GM18951 (cell line): Measurements from ENCODE around the gene IRF1.

Experiments used
- POLR2A ChIP-seq: IDR thresholded peaks from 4 replicates; pipeline ENCODE4 v1.6.1; 2011; ENCODE audit warnings: mild to moderate bottlenecking; ENCODE audit not compliant: insufficient read length, insufficient read depth; ENCODE audit errors: extremely low read depth
- in situ Hi-C: fragments of 300-500 bp; cut with MboI; formaldehyde crosslinking; loops from one replicate; pipeline ENCODE4 v1.12.0; 2022; ENCODE audit warnings: low sequenced_read_pairs, mixed read lengths, inconsistent platforms; ENCODE audit not compliant: unreplicated experiment

IRF1 gene, protein sequence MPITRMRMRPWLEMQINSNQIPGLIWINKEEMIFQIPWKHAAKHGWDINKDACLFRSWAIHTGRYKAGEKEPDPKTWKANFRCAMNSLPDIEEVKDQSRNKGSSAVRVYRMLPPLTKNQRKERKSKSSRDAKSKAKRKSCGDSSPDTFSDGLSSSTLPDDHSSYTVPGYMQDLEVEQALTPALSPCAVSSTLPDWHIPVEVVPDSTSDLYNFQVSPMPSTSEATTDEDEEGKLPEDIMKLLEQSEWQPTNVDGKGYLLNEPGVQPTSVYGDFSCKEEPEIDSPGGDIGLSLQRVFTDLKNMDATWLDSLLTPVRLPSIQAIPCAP

DNA sequence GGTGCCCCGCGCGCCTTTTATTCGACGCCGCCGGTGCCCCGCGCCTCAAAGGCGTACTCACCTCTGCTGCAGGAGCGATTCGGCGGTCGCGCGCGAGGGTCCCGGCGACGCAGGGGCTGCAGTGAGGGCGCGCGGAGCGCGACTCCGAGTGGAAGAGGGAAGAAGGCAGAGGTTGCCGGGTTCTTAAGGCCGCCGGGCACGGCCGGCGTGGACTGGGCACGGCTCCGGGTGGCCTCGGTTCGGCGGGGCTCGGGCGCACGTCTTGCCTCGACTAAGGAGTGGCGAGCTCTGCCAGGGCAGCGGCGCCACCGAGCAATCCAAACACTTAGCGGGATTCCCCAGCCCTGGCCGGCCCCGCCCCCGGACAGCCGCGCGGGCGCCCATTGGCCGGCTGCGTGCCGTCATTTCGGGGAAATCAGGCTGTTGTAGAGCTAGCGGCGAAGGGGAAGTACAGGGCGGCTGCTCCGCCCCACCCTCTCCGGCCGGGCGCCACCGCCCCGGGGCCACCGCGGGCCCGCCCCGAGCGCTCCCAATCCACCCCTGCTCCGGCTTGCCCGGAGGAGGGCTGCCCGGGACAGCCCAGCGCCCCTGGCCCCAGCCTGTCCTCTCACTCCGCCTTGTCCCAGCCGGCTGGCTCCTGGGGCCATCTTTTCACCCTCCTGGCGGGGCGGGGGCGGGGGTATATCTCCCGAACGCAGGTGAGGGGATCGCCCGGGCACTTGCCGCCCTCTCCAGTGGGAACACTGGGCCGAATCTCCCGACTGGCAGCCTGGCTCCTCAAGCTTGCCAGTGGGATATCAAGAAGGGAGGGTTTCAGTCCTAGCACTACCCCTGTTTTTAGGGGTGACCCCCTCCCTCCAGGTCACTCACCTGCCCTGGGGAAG, at the start of gene IRF1:
TSS of gene IRF1 (minus strand) at position 290 of the 884 bp plus-strand sequence. CDS start 1,295 bp downstream, outside the sequence.
- in situ Hi-C loops, result loop anchor here (5.0 kb wide), 1 partner anchor 68 kb away; no protein-coding TSS in a partner anchor
- peak; percentile 99 for TF ChIP-seq POLR2A

DNA sequence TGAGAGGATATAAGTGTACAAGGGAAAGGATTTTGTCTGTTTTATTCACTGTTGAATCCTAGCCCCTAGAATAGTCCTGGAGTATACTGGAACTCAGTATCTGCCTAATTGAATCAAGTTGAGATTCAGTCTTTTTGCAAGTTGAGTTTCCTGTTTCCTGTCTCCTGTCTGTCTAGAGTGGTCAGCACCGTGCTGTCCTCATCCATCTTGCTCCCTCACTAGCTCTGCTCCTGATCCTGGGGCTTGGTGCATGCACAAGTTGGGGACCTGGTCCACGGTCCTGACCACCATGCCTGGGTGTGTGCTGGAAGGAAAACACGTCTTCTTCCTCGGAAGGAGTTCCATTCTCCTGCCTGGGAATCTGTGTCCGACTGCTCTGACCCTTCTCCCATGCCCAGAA, 49.6 kb upstream of the IRF1 start:
- TF ChIP-seq POLR2A, result no peak
- in situ Hi-C loops, result no loop called here

DNA sequence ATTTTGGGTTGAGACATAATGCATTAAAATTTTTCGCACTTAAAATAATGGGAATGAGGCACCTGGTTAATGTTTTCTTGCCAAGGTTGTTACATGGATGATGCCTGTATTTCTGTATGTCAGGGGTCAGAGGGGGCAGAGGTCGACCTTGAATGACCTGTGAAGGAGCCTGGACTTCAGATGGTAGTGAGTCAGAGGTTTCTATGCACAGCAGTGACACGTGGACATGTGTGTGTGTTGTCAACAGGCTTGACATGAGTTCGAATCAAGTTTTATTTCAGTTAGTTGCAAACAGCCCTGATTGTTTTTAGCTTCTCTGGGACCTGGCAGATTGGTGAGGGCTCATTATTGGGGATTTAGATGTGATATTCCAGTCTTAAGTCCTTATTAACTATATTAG, 49.1 kb upstream of the IRF1 start:
- in situ Hi-C loops, result no loop called here
- no peak for TF ChIP-seq POLR2A

DNA sequence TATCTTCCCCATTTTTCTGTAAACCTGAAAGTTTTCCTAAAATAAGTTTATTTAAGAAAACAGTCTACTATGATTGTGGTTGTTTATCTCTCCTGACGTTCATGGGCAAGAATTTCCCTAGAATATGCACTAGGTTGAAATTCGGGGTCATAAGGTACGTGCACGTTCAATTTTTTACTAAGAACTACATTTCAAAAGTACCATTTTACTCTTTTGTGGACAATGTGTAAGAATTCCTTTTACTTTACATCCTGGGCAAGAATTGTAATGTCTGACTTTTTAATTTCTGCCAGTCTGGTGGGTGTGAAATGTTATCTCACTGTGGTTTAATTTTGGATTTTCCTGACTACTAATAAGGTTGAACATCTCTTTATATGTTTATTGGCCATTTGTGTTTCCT, 40.4 kb upstream of the IRF1 start:
- in situ Hi-C loops, result no loop called here

DNA sequence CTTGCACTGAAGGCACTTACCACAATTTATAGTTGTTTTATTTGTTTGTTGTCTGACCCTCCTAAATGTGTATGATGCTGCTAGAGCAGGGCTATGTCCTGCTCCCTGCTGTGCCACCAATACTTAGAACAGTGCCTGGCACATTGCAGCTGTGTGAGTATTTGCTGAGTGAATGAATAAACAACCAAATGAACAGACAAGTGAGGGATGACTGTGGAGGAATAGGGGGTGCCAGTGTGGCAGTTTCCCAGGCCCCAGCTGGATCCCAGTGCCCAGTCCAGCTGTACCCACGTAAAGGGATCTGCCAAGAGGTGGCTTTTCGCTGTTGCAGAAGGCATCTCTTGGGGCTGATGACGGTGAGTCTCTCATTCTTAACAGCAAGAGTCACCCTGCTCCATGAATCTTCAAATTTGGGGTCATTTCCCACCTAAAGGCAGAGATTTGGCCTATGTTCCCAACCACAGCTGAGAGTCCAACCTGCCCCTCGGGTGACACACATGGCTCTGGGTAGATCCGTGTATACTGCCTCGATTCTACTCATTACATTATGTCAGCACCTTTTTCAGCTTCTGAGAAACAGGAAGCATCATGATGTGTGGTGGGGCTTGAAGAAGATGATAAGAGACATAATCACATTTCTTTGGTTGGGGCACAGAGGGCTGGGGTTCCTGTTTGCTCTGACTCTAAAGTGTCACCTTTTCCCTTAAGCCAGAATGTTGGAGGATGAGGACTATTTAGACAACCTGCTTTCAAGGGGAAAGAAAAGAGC, 38.5 kb upstream of the IRF1 start:
- in situ Hi-C loops, result no loop called here
- TF ChIP-seq POLR2A, result no peak

More for the DNA sequence above, 40.4 kb upstream of the IRF1 start:
- no peak for TF ChIP-seq POLR2A

DNA sequence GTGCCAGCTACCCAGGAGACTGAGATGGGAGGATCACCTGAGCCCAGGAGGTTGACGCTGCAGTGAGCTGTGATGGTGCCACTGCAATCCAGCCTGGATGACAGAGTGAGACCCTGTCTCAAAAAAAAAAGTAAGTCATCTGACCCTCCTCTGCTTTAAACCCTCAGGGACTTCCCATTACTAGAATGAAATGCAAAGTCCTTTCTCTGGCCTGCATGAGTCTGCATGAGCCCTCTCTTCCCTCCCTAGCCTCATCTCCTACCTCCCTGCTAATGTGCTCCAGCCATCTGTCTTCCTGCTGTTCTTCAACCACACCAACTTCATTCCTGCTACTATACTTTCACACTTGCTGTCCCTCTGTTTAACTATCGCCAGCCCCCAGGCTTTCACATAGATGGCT, 37.4 kb upstream of the IRF1 start:
- in situ Hi-C loops, result no loop called here
- no peak for TF ChIP-seq POLR2A

DNA sequence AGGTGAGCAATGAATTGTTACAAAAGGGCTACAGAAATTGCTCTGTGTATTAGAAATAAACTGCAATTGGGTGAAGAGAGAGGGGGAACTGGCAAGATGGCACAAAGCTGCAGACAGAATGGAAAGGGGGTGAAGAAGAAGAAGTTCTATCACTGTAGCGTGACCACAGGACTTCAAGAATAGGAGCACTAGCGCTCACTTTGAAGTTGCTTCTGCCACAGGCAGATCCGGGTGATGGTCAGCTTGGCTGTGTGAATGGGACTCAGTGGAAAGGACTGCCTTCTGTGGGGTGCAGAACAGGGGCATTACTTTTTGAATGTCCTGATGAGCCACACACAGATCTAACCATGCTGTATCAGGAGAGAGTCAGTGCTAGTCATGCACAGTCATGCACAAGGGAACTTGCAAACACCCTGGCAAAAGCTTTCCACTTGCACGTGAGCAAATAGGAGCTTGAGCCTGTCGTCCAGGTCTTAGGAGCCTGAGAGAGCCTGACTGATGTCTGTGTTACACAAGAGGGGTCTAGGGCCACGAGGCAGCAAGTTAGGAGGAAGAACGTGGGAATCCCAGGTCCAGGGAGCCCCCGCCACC, 36.5 kb upstream of the IRF1 start:
- no peak for TF ChIP-seq POLR2A
- in situ Hi-C loops, result no loop called here

DNA sequence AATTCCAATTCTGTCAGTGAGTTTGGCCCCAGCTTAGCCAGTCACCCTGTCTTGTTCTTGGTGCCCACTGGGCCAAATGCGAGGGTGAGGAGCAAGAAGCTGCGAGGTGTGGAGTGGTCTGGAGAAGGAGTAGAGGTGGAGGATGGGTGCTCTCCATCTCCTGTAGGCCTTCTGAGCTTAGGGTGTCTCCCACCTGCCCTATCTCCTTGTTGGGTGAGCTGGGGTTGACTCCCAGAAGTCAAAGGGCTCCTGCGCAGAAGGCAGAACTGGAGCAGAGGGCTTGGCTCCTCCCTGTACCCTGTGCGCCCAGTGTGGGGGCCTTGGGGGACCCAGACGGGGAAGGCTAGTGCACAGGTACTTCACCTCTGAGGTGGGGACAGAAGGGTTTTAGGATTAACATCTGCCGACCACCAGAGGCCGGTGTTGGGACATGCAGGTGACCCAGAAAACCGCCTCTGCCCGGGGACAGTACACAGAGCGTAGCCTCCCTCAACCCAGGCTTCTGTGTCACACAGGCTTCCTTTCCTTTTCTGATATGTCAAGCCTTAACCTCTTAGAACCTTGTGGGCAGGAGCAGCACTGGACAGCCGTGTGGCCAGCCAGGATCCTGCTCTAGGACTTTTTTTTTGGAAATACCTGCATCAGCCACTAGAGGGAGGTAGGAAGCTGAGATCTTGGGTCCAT, 35.9 kb upstream of the IRF1 start:
- no peak for TF ChIP-seq POLR2A
- in situ Hi-C loops, result no loop called here

DNA sequence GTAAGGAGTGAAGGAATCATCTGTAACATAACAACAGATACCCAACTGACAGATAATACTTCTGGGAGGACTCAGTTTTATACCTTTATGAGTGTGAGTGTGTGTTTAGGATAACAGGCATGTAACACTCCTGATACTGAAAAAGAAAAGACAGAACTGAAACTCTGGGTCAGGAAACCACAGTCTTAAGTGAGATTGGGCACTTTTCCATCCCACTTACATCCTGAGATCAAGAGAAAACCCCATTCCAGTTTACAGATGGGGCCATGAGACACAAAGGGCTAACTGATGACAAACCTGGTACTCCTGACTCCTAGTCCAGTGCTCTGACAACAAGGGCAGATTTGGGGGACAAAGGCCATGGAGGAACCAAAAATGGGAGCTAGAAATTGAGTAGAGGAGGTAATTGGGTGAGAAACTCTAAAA, 34.7 kb upstream of the IRF1 start:
- in situ Hi-C loops, result no loop called here
- TF ChIP-seq POLR2A, result no peak

DNA sequence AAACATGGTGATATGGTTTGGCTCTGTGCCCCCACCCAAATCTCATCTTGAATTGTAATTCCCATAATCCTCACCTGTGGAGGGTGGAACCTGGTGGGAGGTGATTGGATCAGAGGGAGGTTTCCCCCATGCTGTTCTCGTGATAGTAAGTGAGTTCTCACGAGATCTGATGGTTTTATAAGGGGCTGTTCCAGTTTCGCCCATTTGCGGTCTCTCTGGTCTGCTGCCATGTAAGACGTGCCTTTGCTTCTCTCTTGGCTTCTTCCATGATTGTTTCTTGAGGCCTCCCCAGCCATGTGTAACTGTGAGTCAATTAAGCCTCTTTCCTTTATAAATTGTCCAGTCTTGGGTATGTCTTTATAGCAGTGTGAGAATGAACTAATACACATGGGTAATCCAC, 34.3 kb upstream of the IRF1 start:
- in situ Hi-C loops, result loop anchor here (25.0 kb wide), 1 partner anchor 288 kb away; the partner anchor contains the start of gene P4HA2

DNA sequence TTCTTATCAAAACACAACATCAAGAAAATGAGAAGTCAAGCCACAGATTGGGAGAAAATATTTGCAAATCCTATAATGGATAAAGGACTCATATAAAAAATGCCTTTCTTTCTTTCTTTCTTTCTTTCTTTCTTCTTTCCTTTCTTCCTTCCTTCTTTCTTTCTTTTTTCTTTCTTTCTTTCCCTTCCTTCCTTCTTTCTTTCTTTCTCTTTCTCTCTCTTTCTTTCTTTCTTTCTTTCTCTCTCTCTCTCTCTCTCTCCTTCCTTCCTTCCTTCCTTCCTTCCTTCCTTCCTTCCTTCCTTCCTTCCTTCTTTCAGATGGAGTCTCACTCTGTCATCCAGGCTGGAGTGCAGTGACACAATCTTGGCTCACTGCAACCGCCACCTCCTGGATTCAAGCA, 31.5 kb upstream of the IRF1 start:
- in situ Hi-C loops, result loop anchor here (25.0 kb wide), 1 partner anchor 285 kb away; the partner anchor contains the start of gene P4HA2

DNA sequence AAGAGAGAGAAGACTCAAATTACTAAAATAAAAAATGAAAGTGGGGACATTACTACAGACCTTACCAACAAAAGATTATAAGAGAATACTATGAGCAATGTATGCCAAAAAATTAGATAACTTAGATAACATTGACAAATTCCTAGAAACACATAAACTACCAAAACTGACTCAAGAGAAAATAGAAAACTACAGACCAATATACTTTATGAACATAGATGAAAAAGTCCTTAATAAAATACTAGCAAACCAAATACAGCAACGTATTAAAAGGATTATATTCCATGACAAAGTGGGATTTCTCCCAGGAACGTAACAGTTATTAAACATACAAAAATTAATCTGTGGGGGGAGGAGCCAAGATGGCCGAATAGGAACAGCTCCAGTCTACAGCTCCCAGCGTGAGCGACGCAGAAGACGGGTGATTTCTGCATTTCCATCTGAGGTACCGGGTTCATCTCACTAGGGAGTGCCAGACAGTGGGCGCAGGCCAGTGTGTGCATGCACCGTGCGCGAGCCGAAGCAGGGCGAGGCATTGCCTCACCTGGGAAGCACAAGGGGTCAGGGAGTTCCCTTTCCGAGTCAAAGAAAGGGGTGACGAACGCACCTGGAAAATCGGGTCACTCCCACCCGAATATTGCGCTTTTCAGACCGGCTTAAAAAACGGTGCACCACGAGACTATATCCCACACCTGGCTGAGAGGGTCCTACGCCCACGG, 23.2 kb upstream of the IRF1 start:
- in situ Hi-C loops, result loop anchor here (25.0 kb wide), 1 partner anchor 276 kb away; the partner anchor contains the start of gene P4HA2

DNA sequence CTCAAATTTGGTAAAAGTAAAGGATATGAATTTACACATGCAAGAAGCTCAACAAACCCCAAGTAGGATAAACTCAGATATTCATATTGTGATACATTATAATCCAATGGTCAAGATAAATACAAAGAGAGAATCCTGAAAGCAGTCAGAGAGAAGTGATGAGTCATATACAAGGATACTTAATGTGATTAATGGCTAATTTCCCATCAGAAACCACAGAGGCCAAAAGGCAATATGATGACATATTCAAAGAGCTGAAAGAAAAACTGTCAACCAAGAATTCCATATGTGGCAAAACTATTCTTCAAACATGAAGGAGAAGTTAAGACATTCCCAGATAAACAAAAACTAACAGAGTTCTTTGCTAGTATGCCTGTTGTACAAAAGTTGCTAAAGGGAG, 19.5 kb upstream of the IRF1 start:
- TF ChIP-seq POLR2A, result no peak
- in situ Hi-C loops, result loop anchor here (25.0 kb wide), 1 partner anchor 273 kb away; the partner anchor contains the start of gene P4HA2
